SK-N-SH treated with all-trans-retinoic acid at 6 μM for 48 hours (cell line): ENCODE measurements around the gene TPO.

Source experiments
- ARNTL ChIP-seq: fragments of 450-650 bp; formaldehyde crosslinking; IDR thresholded peaks from 2 replicates; pipeline ENCODE4 v1.5.0; 2020; ENCODE audit warnings: low read depth, mild to moderate bottlenecking, moderate library complexity, borderline replicate concordance
- BACH2 ChIP-seq: fragments of 250-450 bp; sonication (Bioruptor Pico); IDR thresholded peaks from 2 replicates; pipeline ENCODE4 v1.9.0; 2021; ENCODE audit warnings: mild to moderate bottlenecking, borderline replicate concordance
- OSR1 ChIP-seq: fragments of 250-450 bp; sonication (Bioruptor Pico); IDR thresholded peaks from 2 replicates; pipeline ENCODE4 v1.8.0; 2022; ENCODE audit warnings: moderate library complexity, mild to moderate bottlenecking, inconsistent platforms
- PPARA ChIP-seq: fragments of 250-450 bp; sonication (Bioruptor Pico); IDR thresholded peaks from 2 replicates; pipeline ENCODE4 v1.5.0; 2020; ENCODE audit warnings: mild to moderate bottlenecking, borderline replicate concordance
- RARB ChIP-seq: fragments of 250-450 bp; sonication (Bioruptor Pico); IDR thresholded peaks from 2 replicates; pipeline ENCODE4 v1.8.0; 2021; ENCODE audit warnings: mild to moderate bottlenecking, moderate library complexity
- ZFP3 ChIP-seq: fragments of 250-450 bp; sonication (Bioruptor Pico); IDR thresholded peaks from 2 replicates; pipeline ENCODE4 v1.5.0; 2020; ENCODE audit warnings: mild to moderate bottlenecking, moderate library complexity
- ZFP30 ChIP-seq: fragments of 450-650 bp; formaldehyde crosslinking; IDR thresholded peaks from 2 replicates; pipeline ENCODE4 v1.5.0; 2022; ENCODE audit warnings: mild to moderate bottlenecking, moderate library complexity
- ZNF70 ChIP-seq: fragments of 450-650 bp; formaldehyde crosslinking; IDR thresholded peaks from 2 replicates; pipeline ENCODE4 v1.5.0; 2020; ENCODE audit warnings: mild to moderate bottlenecking, moderate library complexity
- TF ChIP-seq, protein P1 (sequence below): fragments of 250-450 bp; sonication (Bioruptor Pico); IDR thresholded peaks from 2 replicates; pipeline ENCODE4 v1.8.0; 2020; ENCODE audit warnings: mild to moderate bottlenecking, moderate library complexity, borderline replicate concordance
- TF ChIP-seq, protein P2 (sequence below): fragments of 250-450 bp; sonication (Bioruptor Pico); IDR thresholded peaks from 2 replicates; pipeline ENCODE4 v1.5.1; 2021; ENCODE audit warnings: mild to moderate bottlenecking, moderate library complexity
- TF ChIP-seq, protein P3 (sequence below): fragments of 250-450 bp; sonication (Bioruptor Pico); IDR thresholded peaks from 2 replicates; pipeline ENCODE4 v1.5.1; 2020; ENCODE audit warnings: low read depth, mild to moderate bottlenecking, moderate library complexity

DNA sequence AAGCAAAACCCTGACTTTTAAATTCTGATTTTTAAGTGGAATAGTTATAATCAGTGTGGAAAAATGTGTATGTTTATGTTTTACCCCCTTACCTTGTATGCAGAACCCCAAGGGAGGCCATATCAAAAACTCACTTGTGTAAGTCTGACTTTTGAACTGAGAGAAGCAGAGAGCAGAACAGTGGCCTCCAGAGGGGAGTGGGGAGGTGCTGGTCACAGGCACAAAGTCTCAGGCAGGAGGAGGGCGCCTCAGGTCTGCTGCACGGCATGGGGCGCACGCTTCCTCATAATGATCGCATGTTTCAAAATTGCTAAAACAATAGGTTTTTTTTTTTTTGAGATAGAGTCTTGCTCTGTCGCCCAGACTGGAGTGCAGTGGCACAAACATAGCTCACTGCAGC is 127.8 kb downstream of the TPO start:
- TF ChIP-seq, protein P1, sequence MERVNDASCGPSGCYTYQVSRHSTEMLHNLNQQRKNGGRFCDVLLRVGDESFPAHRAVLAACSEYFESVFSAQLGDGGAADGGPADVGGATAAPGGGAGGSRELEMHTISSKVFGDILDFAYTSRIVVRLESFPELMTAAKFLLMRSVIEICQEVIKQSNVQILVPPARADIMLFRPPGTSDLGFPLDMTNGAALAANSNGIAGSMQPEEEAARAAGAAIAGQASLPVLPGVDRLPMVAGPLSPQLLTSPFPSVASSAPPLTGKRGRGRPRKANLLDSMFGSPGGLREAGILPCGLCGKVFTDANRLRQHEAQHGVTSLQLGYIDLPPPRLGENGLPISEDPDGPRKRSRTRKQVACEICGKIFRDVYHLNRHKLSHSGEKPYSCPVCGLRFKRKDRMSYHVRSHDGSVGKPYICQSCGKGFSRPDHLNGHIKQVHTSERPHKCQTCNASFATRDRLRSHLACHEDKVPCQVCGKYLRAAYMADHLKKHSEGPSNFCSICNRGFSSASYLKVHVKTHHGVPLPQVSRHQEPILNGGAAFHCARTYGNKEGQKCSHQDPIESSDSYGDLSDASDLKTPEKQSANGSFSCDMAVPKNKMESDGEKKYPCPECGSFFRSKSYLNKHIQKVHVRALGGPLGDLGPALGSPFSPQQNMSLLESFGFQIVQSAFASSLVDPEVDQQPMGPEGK (CRISPR knock-in tag) = no peak
- TF ChIP-seq ZNF70 (CRISPR knock-in tag) = no peak
- TF ChIP-seq, protein P2, sequence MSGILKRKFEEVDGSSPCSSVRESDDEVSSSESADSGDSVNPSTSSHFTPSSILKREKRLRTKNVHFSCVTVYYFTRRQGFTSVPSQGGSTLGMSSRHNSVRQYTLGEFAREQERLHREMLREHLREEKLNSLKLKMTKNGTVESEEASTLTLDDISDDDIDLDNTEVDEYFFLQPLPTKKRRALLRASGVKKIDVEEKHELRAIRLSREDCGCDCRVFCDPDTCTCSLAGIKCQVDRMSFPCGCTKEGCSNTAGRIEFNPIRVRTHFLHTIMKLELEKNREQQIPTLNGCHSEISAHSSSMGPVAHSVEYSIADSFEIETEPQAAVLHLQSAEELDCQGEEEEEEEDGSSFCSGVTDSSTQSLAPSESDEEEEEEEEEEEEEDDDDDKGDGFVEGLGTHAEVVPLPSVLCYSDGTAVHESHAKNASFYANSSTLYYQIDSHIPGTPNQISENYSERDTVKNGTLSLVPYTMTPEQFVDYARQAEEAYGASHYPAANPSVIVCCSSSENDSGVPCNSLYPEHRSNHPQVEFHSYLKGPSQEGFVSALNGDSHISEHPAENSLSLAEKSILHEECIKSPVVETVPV = no peak
- TF ChIP-seq ZFP3 (CRISPR knock-in tag) = no peak
- TF ChIP-seq, protein P3, sequence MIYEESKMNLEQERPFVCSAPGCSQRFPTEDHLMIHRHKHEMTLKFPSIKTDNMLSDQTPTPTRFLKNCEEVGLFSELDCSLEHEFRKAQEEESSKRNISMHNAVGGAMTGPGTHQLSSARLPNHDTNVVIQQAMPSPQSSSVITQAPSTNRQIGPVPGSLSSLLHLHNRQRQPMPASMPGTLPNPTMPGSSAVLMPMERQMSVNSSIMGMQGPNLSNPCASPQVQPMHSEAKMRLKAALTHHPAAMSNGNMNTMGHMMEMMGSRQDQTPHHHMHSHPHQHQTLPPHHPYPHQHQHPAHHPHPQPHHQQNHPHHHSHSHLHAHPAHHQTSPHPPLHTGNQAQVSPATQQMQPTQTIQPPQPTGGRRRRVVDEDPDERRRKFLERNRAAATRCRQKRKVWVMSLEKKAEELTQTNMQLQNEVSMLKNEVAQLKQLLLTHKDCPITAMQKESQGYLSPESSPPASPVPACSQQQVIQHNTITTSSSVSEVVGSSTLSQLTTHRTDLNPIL (CRISPR knock-in tag) = no peak
- no peak for TF ChIP-seq ZFP30 (CRISPR knock-in tag)
- no peak for TF ChIP-seq BACH2 (CRISPR knock-in tag)
- no peak for TF ChIP-seq RARB (CRISPR knock-in tag)
- TF ChIP-seq PPARA (CRISPR knock-in tag) = no peak
- TF ChIP-seq ARNTL (CRISPR knock-in tag) = no peak
- no peak for TF ChIP-seq OSR1 (CRISPR knock-in tag)
